ENCODE results near the gene RAB28.
A peak's percentile ranks its signal among the peaks of the same experiment; 100 is the strongest.

The RAB28 gene

GRCh38 chr4:13378973-13379759 lies 105.0 kb downstream of the RAB28 start:
- DNase-seq (ENCODE audit: low read depth in 2 of 2): no peak

DNA sequence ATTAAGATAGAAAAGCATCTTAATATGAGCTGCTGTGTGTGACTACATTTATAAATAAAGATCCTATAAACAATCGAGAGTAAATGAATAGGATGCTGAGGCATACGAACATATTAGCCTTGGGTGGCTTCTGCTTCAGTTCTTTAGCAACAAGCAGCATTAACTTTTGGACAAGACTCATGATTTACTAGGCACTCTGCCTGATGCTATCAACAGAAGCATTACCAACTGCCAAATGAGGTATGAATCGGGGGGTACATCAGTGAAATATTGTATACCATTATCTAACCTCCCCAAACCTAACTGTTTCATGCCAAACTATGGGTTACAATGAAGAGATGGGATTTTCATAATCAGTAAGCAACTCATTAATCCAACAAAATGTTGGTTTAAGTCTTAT lies 113.1 kb downstream of the RAB28 start:
- DNase-seq (ENCODE audit: low read depth in 2 of 2): no peak

DNA sequence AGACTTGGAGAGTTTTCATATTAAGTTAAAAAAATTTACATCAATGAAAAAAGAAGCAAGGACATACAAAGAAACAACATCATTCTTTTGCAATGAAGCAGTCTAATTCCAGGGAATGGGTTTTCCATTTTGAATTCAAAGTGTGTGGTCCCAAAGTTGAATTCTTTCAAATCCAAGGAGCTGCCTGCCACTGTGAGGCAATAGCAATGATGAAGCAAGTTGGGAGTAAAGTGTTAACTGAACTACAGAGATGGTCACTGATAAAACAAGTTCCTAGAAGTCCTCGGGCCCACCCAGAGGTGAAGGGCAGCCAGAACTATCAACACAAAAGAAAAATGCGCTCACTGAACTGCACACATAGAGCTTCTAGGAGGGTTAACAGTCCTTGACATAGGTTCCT lies 115.9 kb downstream of the RAB28 start:
- DNase-seq (ENCODE audit: low read depth in 2 of 2): no peak

DNA sequence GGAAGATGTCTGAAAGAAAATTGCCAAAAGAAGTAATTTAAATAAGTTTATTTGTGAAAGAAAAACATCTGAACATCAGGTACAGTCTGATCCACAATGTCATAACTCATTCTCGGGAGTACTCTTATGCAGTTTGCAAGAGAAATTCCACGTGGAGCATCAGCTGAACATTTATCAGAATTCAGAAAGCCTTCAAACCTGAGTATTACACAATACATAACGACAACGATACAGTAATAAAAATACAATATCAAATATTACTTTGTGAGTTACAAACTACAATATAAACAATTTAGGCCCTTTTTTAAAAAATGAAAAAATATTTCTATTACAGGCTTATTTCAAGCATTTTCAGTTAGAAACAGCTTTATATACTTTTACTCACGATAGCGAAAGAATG lies 116.4 kb downstream of the RAB28 start:
- no peak for DNase-seq (ENCODE audit: low read depth in 2 of 2)

- no peak for DNase-seq (ENCODE audit: low read depth in 2 of 2)
Observed at GRCh38 chr4:13367244-13367643, 116.9 kb downstream of the RAB28 start.

GRCh38 chr4:13365195-13365594 lies 118.9 kb downstream of the RAB28 start:
- no peak for DNase-seq (ENCODE audit: low read depth in 2 of 2)

GRCh38 chr4:13364653-13365052 lies 119.5 kb downstream of the RAB28 start:
- DNase-seq (ENCODE audit: low read depth in 2 of 2): no peak

DNA sequence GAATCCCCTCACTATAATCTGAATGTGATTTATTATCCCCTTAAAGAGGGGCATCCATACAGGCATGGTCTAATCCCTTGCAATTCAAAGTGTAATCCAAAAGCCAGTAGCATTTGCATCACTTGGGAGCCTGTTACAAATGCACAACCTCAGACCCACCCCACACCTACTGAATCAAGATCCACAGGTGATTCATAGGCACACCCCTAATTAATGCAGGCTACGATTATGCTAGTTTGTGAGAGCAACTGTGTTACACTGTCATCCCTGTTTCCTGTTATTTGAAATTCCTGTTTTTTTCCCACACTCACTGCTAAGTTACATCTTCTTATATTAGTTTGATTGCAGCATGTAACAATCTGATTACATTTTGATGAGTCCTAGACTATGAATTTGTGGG lies 120.0 kb downstream of the RAB28 start:
- DNase-seq (ENCODE audit: low read depth in 2 of 2): no peak

- DNase-seq (ENCODE audit: low read depth in 2 of 2): no peak
Observed at GRCh38 chr4:13359809-13360208, 124.3 kb downstream of the RAB28 start.

DNA sequence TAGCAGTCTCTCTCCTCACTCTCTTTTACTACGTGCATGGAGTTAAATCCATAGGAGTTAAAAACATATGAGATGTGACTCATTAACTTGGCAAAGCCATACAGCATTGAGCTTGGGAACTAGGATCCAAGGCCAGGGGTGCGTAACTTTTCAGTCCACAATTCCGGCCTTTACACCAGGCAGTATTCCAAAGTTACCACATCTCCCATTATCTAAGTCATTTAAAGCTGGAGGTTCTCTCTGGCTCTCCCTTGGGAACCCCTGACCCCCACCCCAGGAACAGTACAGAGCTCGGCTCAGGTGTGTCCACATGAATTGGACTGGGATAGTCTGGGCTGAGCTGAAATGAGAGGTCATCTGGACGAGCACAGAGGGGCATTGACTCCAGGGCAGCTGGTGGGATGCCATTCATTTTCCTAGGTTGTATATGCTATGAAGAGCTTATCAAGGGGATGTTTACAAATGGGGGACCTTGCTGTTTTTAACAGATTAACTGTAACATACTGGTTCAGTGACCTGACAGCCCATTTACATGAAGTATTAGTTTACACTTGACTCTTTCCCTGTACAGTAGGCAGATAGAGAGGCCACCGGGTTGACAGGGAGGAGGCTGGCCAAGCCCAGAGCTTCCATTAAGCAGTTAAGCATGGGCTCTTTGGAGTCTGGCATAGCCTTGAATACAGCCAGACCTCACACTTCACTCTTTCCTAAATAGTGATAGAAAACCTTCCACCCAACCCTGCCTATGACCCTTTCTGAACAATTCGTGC lies 128.8 kb downstream of the RAB28 start:
- peak; percentile 23 to 25 for DNase-seq (ENCODE audit: low read depth in 2 of 2)

DNA sequence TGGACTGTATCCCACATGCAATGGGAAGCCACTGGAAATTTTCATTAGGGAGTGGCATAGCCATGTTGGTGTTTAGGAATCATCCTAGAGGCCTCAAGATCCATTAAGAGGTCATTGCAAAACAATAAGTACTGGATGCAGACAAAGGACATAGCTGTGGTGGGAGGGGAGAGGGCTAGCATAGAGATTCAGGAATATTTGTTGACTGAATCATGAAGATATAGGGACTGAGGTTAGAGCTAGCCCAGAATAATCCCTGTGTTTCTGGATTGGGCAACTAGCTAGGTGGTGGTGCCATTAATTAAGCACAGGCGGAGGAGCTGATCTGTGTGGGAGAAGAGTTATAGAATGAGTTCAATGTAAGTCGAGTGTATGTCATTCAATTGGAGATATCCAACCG lies 135.0 kb downstream of the RAB28 start:
- peak in 1 of 2 experiments; percentile 12 for DNase-seq (ENCODE audit: low read depth in 2 of 2)

GRCh38 chr4:13348216-13348615 lies 135.9 kb downstream of the RAB28 start:
- DNase-seq (ENCODE audit: low read depth in 2 of 2): no peak

DNA sequence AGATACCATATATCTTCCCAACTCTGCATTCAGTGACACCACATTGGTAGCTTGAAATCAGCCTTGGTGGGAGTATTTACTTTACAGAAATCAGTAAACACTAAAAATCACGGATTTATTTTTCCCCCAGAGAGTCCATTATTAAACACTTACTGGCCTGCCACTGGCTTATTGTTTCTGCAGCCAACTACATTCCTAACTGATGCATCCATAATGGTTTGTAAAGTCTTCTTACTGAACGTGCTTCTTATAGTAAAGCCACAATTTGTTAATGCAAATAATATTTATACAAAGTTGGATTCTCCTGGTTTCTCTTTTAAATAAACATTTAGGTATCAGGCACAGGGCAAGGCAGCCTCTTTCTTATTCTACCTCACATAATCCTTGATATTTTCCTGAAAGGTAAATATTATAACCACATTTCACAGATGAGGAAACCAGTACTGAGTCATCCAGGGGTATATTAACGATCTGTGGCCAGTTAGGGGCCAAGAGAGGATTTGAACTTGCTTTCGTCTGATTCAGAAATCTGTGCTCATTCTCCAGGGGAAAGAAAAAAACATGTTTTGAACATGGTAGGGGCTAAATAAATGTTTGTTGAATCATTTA lies 136.5 kb downstream of the RAB28 start:
- DNase-seq (ENCODE audit: low read depth in 2 of 2): no peak

- DNase-seq (ENCODE audit: low read depth in 2 of 2): no peak
Observed at GRCh38 chr4:13344216-13344615, 139.9 kb downstream of the RAB28 start.

GRCh38 chr4:13340672-13341071 lies 143.5 kb downstream of the RAB28 start:
- no peak for DNase-seq (ENCODE audit: low read depth in 2 of 2)

- DNase-seq (ENCODE audit: low read depth in 2 of 2): no peak
Observed at GRCh38 chr4:13331827-13332226, 152.3 kb downstream of the RAB28 start.

DNA sequence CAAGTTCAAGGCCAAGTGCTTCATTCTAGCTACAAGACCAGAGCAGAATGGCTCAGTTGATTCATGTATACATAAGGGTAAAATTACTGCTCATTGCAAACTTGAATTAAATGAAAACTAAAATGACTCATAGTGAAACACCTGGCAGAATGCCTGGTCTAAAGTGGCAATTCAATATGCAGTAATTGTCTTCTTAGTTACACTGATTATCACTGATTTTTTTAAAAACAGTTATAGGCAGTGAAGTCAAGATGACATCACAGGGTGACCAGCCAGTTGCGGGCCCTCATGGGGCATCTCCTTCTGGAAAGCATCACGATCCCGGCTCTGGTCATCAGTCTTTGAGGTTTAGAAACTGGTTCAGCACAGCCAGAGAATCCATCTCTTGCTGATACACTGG lies 154.2 kb downstream of the RAB28 start:
- DNase-seq (ENCODE audit: low read depth in 2 of 2): no peak

DNA sequence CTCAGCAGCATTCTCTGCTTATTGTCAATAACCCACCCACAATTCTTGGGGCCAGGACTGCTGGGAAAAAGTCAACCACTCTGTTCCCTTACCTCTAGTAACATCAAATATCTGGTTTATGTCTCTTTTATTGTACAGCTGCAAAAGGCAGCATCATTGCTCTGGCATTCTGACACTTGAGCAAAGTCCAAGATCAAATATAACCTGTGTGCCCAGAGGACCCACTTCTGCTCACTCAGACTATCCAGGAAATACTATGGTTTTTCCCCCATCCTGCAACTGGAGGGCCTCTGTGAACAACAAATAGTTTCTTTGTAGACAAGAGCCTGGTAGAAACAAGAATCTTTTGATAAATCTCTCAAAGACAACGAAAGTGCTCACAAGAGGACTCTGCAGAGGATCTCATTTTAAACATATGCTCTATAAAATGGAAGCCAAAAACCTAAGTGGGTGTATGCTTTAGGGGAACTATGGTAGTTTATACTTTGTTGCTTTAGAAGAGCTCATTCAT lies 154.7 kb downstream of the RAB28 start:
- DNase-seq (ENCODE audit: low read depth in 2 of 2): no peak

DNA sequence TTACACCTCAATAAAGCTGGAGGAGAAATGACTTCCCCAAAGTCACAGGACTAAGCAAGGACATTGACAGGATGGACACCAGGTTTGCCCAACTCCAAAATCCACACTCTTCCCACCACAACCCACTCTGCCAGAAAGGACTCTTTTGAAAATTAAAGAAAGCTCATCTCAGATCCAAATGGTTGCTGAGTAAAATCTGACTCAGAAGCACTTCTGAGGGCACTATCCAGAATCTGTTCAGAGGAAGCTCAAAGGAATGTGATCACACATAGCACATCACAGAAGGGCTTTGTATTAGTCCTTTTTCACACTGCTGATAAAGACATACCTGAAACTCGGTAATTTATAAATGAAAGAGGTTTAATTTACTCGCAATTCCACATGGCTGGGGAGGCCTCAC lies 155.5 kb downstream of the RAB28 start:
- no peak for DNase-seq (ENCODE audit: low read depth in 2 of 2)

GRCh38 chr4:13327991-13328390 lies 156.1 kb downstream of the RAB28 start:
- DNase-seq (ENCODE audit: low read depth in 2 of 2): no peak

- DNase-seq (ENCODE audit: low read depth in 2 of 2): no peak
Observed at GRCh38 chr4:13325744-13326143, 158.4 kb downstream of the RAB28 start.

DNA sequence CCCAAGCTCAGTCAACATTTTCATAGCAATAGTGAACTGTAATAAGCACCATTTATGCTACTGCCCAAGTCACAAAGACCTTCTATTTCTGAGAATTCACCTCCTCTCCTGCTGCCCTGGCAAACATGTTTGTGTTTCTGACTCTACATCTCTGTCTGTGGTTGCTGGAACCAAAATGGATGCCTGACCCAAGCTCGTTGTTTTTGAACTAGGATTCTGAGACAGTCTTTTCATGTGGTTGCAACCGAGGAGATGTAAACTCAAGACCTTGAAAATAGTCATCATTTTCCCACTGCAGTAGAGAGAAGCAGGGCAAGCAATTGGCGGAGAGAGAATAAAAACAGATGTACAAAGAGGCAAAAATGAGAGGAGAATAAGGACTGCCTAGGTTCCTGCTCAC lies 160.2 kb downstream of the RAB28 start:
- no peak for DNase-seq (ENCODE audit: low read depth in 2 of 2)

DNA sequence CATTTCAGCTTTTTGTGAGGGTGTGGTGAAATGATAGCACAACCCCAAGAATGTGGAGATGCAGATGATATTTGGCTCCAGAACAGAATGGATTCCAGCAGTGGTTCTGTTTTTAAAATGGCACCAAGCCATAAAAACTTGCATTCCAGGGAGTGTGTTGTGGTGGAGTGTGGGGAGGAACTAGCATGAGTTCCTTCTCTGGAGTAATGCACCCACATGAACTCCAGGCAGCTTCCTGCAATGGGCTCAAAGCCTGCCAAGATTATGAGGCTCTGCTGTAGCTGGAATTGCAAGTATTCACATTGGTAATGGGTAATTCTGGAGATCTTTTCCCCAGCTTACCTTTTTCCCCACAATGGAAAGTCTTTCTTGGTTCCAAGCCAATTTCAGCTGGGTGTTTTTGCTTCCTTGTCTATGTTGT lies 161.4 kb downstream of the RAB28 start:
- DNase-seq (ENCODE audit: low read depth in 2 of 2): peak; percentile 76 to 78

All from fibroblast of skin of left biceps (primary cell).